GM23248 (cell line): Measurements from ENCODE around the gene SND1. TPM values are rescaled to one million over a fixed set of nuclear protein-coding genes. Genes with fewer than 3 reads are reported as not detected.

Source experiments
- DNase-seq: peaks from one replicate; pipeline ENCODE4 v3.0.0-alpha.2; 2015
- H2AFZ ChIP-seq: fragments of 200-600 bp; sonication (generic); 2 replicates; pipeline ENCODE4 v1.6.1; 2016; ENCODE audit warnings: antibody characterized with exemption
- H3F3A ChIP-seq: fragments of 200-600 bp; sonication (generic); 2 replicates; pipeline ENCODE4 v1.6.1; 2016; ENCODE audit warnings: mild to moderate bottlenecking, antibody characterized with exemption, mixed run types; ENCODE audit not compliant: insufficient read depth
- H3K27ac ChIP-seq: fragments of 200-600 bp; sonication (generic); 2 replicates; pipeline ENCODE4 v1.5.1; 2016; ENCODE audit warnings: mild to moderate bottlenecking
- H3K27me3 ChIP-seq: fragments of 200-600 bp; sonication (generic); replicated peaks from 2 replicates; pipeline ENCODE4 v1.6.1; 2016; ENCODE audit warnings: mild to moderate bottlenecking; ENCODE audit not compliant: insufficient read depth
- H3K36me3 ChIP-seq: fragments of 200-600 bp; sonication (generic); 2 replicates; pipeline ENCODE4 v1.6.1; 2016; ENCODE audit warnings: low read depth, mild to moderate bottlenecking
- H3K4me1 ChIP-seq: fragments of 200-600 bp; sonication (generic); 2 replicates; pipeline ENCODE4 v1.6.1; 2016; ENCODE audit warnings: mild to moderate bottlenecking; ENCODE audit not compliant: insufficient read depth
- H3K4me2 ChIP-seq: fragments of 200-600 bp; sonication (generic); one replicate; pipeline ENCODE4 v1.6.1; 2016; ENCODE audit warnings: mild to moderate bottlenecking; ENCODE audit not compliant: unreplicated experiment
- H3K4me3 ChIP-seq: fragments of 200-600 bp; sonication (generic); 2 replicates; pipeline ENCODE4 v1.5.1; 2016; ENCODE audit warnings: mild to moderate bottlenecking
- H3K79me2 ChIP-seq: fragments of 200-600 bp; sonication (generic); 2 replicates; pipeline ENCODE4 v1.6.1; 2016; ENCODE audit warnings: mild to moderate bottlenecking; ENCODE audit not compliant: insufficient read depth
- H3K9ac ChIP-seq: fragments of 200-600 bp; sonication (generic); 2 replicates; pipeline ENCODE4 v1.6.1; 2016; ENCODE audit warnings: mild to moderate bottlenecking
- H3K9me2 ChIP-seq: fragments of 200-600 bp; sonication (generic); 2 replicates; pipeline ENCODE4 v1.6.1; 2016; ENCODE audit warnings: mixed run types, mild to moderate bottlenecking, moderate library complexity; ENCODE audit not compliant: insufficient read depth
- H3K9me3 ChIP-seq: fragments of 200-600 bp; sonication (generic); one replicate; pipeline ENCODE4 v1.6.1; 2017; ENCODE audit warnings: low read depth
- H4K20me1 ChIP-seq: fragments of 200-600 bp; sonication (generic); 2 replicates; pipeline ENCODE4 v1.6.0; 2016; ENCODE audit not compliant: insufficient read depth
- EZH2 ChIP-seq: fragments of 200-600 bp; sonication (generic); IDR thresholded peaks from 2 replicates; pipeline ENCODE4 v1.6.1; 2018; ENCODE audit warnings: antibody characterized with exemption, mild to moderate bottlenecking; ENCODE audit not compliant: insufficient read depth, poor library complexity, severe bottlenecking
- EZH2phosphoT487 ChIP-seq: fragments of 200-600 bp; sonication (generic); IDR thresholded peaks from 2 replicates; pipeline ENCODE4 v1.6.1; 2018; ENCODE audit warnings: antibody characterized with exemption, moderate library complexity, mild to moderate bottlenecking, low read depth; ENCODE audit not compliant: insufficient read depth
- WGBS, 2 experiments: methylation state at CpG; one replicate each; pipeline ENCODE4 v1.1.6; 2015 to 2017; ENCODE audit warnings: low lambda C conversion rate in 2 of 2, low coverage in 1 of 2; ENCODE audit errors: missing lambda C conversion rate in 2 of 2; 5-methylcytosine and 5-hydroxymethylcytosine counted together
- in situ Hi-C: fragments of 300-500 bp; cut with MboI; formaldehyde crosslinking; loops from 2 replicates; pipeline ENCODE4 v1.15.0; 2020
- polyA plus RNA-seq: library from polyadenylated mRNA; unstranded; fragments of >200 nt; fragmentation: Nextera tagmentation; extraction: Ambion mirVana; gene quantifications from 2 replicates; pipeline ENCODE4 v1.2.1, GENCODE V29; 2016
- total RNA-seq: library from RNA; depleted of rRNA; stranded (reverse); fragments of >200 nt; shearing (Covaris generic); gene quantifications from 2 replicates; pipeline ENCODE4 v1.2.3, GENCODE V29; 2014

Gene SND1
- total and polyA plus RNA-seq, 2 experiments from 2014 or later, result 128 to 184 TPM

DNA sequence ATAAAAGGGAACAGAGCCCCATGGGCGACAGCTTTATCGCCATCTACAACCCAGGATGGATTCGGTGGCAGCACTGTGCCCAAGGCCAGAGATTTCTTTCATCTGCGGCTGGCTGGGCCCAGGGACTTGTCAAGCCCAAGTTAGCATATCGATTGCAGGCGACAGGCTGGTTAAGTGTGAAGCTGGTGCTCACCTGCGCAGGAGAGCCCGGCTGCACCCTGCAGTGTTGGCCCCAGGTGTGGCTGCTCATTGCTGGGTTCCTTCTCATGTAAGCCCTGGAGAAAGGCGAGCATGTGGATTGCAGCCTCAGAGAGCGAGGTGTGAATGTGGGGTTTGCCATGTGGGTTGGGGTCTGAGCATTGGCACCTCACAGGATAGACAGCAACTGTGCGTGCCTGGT, 419.8 kb downstream of the SND1 start:
- Histone ChIP-seq H3K4me1 (no peaks in the 10 kb centered on the region), H2AFZ (no peak overlapping the region), H3K9ac (no peak overlapping the region), H3K4me2 (no peak overlapping the region), H3K9me2 (no peaks in the 10 kb centered on the region), H3K27me3 (no peaks in the 10 kb centered on the region), H3K9me3 (no peaks in the 10 kb centered on the region), H3K4me3 (no peak overlapping the region), H3F3A (no peaks in the 10 kb centered on the region), H3K27ac (no peak overlapping the region), H3K79me2 (no peaks in the 10 kb centered on the region), H3K36me3 (no peaks in the 10 kb centered on the region), H4K20me1 (no peaks in the 10 kb centered on the region)
- 94 to 95% methylated on average over 11 of the region's 11 CpGs for whole genome bisulfite sequencing, 2 experiments
- in situ Hi-C loops, result no loop called here
- DNase-seq, result no peak
- TF ChIP-seq EZH2 (no peak), EZH2phosphoT487 (no peak)

GRCh38 chr7:128073671-128074310, 421.8 kb downstream of the SND1 start:
- no peak overlapping the region for H2AFZ ChIP-seq
- no peaks in the 10 kb centered on the region for H3K9me3 ChIP-seq
- no peak overlapping the region for H3K27ac ChIP-seq
- no peaks in the 10 kb centered on the region for H3K79me2 ChIP-seq
- WGBS, 2 experiments, result 96 to 98% methylated on average over 14 to 15 of the region's 15 CpGs
- H3K27me3 ChIP-seq, result no peaks in the 10 kb centered on the region
- no peak for DNase-seq
- H3K4me2 ChIP-seq, result no peak overlapping the region
- in situ Hi-C loops, result no loop called here
- no peaks in the 10 kb centered on the region for H3K4me1 ChIP-seq
- TF ChIP-seq EZH2 (no peak), EZH2phosphoT487 (no peak)
- no peaks in the 10 kb centered on the region for H3F3A ChIP-seq
- no peak overlapping the region for H3K4me3 ChIP-seq
- H3K9me2 ChIP-seq, result no peaks in the 10 kb centered on the region
- no peak overlapping the region for H3K9ac ChIP-seq
- no peaks in the 10 kb centered on the region for H3K36me3 ChIP-seq
- no peaks in the 10 kb centered on the region for H4K20me1 ChIP-seq

- H3K9ac ChIP-seq, result no peak overlapping the region
- in situ Hi-C loops, result no loop called here
- no peak overlapping the region for H3K4me2 ChIP-seq
- H3K27ac ChIP-seq, result no peak overlapping the region
- no peaks in the 10 kb centered on the region for H4K20me1 ChIP-seq
- no peak for DNase-seq
- H3F3A ChIP-seq, result no peaks in the 10 kb centered on the region
- no peaks in the 10 kb centered on the region for H3K9me3 ChIP-seq
- no peaks in the 10 kb centered on the region for H3K4me1 ChIP-seq
- no peak overlapping the region for H2AFZ ChIP-seq
- 93 to 94% methylated on average over 12 to 19 of the region's 19 CpGs for WGBS, 2 experiments
- H3K4me3 ChIP-seq, result no peak overlapping the region
- H3K36me3 ChIP-seq, result no peaks in the 10 kb centered on the region
- no peaks in the 10 kb centered on the region for H3K9me2 ChIP-seq
- no peaks in the 10 kb centered on the region for H3K27me3 ChIP-seq
- H3K79me2 ChIP-seq, result no peaks in the 10 kb centered on the region
- TF ChIP-seq EZH2 (no peak), EZH2phosphoT487 (no peak)
Observed at GRCh38 chr7:128074336-128074735, 422.3 kb downstream of the SND1 start.

DNA sequence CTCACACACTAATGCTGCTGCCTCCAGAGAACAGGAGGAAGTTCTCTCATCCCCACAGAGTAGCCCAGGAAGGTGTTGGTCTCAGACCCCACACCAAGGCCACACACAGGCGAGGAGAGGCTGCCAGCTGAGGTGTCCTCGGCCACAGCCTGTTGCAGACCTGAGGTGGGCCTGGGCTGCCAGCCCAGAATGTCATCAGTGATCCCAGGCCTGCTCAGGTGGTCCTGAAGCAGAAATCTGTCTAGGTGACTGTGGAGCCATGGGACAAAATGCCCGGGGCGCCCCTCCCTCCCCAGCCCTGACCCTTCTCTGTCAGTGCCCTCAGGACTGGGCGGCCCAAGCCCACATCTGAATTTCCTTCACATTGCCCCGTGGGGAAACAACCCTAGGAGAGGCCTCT, 422.7 kb downstream of the SND1 start:
- Histone ChIP-seq H3K79me2 (no peaks in the 10 kb centered on the region), H3K36me3 (no peaks in the 10 kb centered on the region), H4K20me1 (no peaks in the 10 kb centered on the region), H3K9me3 (no peaks in the 10 kb centered on the region), H3F3A (no peaks in the 10 kb centered on the region), H3K4me3 (no peak overlapping the region), H3K4me1 (no peaks in the 10 kb centered on the region), H3K27ac (no peak overlapping the region), H3K9ac (no peak overlapping the region), H3K9me2 (no peaks in the 10 kb centered on the region), H3K27me3 (no peaks in the 10 kb centered on the region), H2AFZ (no peak overlapping the region), H3K4me2 (no peak overlapping the region)
- in situ Hi-C loops, result no loop called here
- 83 to 86% methylated on average over 4 to 5 of the region's 6 CpGs for WGBS, 2 experiments
- DNase-seq, result no peak
- TF ChIP-seq EZH2 (no peak), EZH2phosphoT487 (no peak)
